GM04504 (cell line): ENCODE data around the gene MAPK12.
"Not testable (repeated sequence)": the region's sequence is repeated elsewhere in the genome, so short reads cannot be mapped to it uniquely, and the experiment has no call there.

ENCODE experiments used
- DNase-seq: peaks from one replicate; pipeline ENCODE4 v3.0.0-alpha.2; 2012; ENCODE audit warnings: low read depth

Gene MAPK12

DNA sequence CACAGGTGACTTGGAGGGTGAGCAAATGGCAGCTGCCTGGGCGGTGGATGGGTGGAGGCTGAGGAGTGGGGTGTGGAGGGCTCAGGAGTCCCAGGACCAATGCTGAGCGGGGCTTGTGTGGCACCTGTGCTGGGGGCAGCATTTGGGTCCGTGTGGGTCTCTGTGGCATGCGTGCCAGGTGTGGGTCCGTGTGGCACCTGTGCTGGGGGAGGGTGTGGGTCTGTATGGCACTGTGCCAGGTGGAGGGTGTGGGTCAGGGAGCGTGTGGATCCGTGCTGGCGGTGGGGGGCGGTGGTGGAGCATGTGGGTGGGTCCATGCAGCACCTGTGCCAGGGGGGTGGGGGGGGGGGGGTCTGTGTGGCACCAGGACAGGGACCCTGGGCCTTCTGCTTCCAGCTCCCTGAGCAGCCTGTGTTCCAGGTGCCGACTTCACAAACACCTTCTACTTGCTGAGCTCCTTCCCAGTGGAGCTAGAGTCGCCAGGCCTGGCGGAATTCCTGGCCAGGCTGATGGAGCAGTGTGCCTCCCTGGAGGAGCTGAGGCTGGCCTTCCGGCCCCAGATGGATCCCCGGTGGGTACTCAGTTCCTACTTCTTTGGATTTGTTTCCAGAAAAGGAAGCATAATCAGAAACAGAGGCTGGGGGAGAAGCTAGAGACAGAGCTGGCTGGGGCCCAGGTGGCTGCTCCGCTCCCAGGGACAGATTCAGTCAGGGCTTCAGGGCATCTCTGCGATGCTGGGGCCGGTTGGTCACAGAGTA is 46.0 kb downstream of the MAPK12 start:
- no peak for DNase-seq

GRCh38 chr22:50213263-50213662 is 48.2 kb downstream of the MAPK12 start:
- DNase-seq = no peak

DNA sequence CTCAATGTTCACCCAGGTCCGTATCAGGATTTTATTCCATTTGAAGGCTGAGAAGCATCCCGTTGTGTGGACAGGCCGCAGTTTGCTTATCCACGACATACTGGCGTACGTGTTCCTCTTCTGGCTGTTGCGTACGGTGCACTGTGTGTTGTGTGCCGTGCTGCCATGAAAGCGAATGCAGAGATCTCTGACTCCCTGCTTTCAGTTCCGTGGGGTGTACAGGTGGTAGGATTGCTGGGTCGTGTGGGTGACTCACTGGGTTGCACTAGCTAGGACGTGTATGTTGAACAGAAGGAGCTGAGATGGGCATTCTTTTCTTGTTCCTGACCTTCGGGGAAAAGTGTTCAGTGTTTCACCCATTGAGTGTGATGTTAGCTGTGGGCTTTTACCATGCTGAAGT is 50.3 kb downstream of the MAPK12 start:
- no peak for DNase-seq

- DNase-seq = no peak
Observed at GRCh38 chr22:50210378-50211139, 50.9 kb downstream of the MAPK12 start.

DNA sequence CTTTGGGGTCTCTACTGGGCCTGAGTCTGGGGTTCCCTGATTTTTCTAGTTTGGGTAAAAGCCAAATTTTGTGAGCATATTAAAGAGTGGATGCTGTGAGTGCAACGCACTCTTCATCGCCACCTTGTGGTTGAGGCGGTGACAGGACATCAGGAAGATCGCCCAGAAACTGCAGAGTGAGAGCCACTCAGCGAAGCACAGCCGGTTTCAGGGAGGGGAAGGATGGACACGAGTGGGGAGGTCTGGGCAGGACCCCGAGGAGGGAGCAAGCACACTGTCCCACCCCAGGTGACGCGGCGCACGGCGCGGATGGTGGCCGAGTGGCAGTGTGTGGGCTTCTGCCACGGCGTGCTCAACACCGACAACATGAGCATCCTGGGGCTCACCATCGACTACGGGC is 51.6 kb downstream of the MAPK12 start:
- DNase-seq = no peak

- no peak for DNase-seq
Observed at GRCh38 chr22:50208939-50209892, 52.3 kb downstream of the MAPK12 start.

DNA sequence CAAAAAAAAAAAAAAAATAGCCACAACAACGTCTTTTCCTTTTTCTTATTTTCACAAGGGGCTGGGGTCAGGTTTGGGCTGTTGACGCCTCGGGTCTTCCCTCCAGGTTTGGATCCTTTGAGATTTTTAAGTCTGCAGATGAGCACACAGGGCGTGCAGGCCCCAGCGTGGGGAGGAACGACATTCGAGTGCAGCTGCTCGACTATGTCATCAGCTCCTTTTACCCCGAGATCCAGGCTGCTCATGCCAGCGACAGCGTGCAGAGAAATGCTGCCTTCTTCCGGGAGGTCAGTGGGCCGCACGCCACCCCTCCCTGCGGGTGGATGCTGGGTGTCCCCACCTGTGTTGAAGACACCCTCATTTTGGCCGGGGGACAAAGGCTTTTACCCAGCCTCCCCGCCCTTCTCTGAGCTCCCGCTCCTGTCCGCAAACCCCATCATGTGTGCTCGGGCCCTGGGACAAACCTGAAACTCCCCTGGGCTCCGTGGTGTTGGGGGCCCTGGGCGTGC is 53.0 kb downstream of the MAPK12 start:
- no peak for DNase-seq

- DNase-seq = no peak
Observed at GRCh38 chr22:50207383-50208140, 53.9 kb downstream of the MAPK12 start.

GRCh38 chr22:50206599-50206998 is 54.9 kb downstream of the MAPK12 start:
- no peak for DNase-seq

GRCh38 chr22:50205781-50206569 is 55.5 kb downstream of the MAPK12 start:
- no peak for DNase-seq

DNA sequence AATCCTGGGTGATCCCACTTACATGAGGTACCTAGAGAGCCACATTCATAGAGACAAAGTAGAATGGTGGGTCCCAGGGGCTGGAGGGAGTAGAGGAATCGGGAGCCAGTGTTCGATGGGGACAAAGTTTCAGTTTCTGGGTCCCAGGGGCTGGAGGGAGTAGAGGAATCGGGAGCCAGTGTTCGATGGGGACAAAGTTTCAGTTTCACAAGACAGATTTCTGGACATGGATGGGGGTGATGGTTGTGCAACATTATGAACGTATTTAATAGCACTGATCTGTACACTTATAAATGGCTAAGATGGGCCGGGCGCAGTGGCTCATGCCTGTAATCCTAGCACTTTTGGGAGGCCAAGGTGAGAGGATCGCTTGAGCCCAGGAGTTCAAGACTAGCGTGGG is 56.5 kb downstream of the MAPK12 start:
- DNase-seq = not testable (repeated sequence)

GRCh38 chr22:50204571-50204970 is 56.9 kb downstream of the MAPK12 start:
- no peak for DNase-seq

GRCh38 chr22:50203288-50203687 is 58.2 kb downstream of the MAPK12 start:
- no peak for DNase-seq
